GM18505 (cell line): ENCODE results near the gene ZSCAN20.
"Not testable (repeated sequence)": the region's sequence is repeated elsewhere in the genome, so short reads cannot be mapped to it uniquely, and the experiment has no call there.

Source experiments
- ATAC-seq: cut with Tn5 transposase; IDR thresholded peaks from one replicate; pipeline ENCODE4 v1.9.1; 2021; ENCODE audit not compliant: unreplicated experiment
- POLR2A ChIP-seq: IDR thresholded peaks from 4 replicates; pipeline ENCODE4 v1.6.1; 2011; ENCODE audit warnings: borderline replicate concordance; ENCODE audit not compliant: insufficient read depth, insufficient read length; ENCODE audit errors: extremely low read depth

The ZSCAN20 gene

GRCh38 chr1:33473900-33474299 is 1.5 kb downstream of the ZSCAN20 start:
- TF ChIP-seq POLR2A: no peak
- ATAC-seq: no peak

- no peak for TF ChIP-seq POLR2A
- ATAC-seq: no peak
Observed at GRCh38 chr1:33477451-33477850, 5.0 kb downstream of the ZSCAN20 start.

GRCh38 chr1:33482412-33482811 is 10.0 kb downstream of the ZSCAN20 start:
- ATAC-seq: no peak
- TF ChIP-seq POLR2A: no peak

- no peak for TF ChIP-seq POLR2A
- no peak for ATAC-seq
Observed at GRCh38 chr1:33488624-33489023, 16.2 kb downstream of the ZSCAN20 start.

- no peak for TF ChIP-seq POLR2A
- no peak for ATAC-seq
Observed at GRCh38 chr1:33494929-33495328, 22.5 kb downstream of the ZSCAN20 start.

- no peak for TF ChIP-seq POLR2A
- no peak for ATAC-seq
Observed at GRCh38 chr1:33497410-33497809, 25.0 kb downstream of the ZSCAN20 start.

GRCh38 chr1:33500547-33500946 is 28.1 kb downstream of the ZSCAN20 start:
- no peak for ATAC-seq
- no peak for TF ChIP-seq POLR2A

- no peak for TF ChIP-seq POLR2A
- ATAC-seq: no peak
Observed at GRCh38 chr1:33501309-33501708, 28.9 kb downstream of the ZSCAN20 start.

GRCh38 chr1:33501774-33502173 is 29.3 kb downstream of the ZSCAN20 start:
- no peak for ATAC-seq
- TF ChIP-seq POLR2A: no peak

GRCh38 chr1:33502726-33503125 is 30.3 kb downstream of the ZSCAN20 start:
- ATAC-seq: no peak
- TF ChIP-seq POLR2A: no peak

- no peak for ATAC-seq
- no peak for TF ChIP-seq POLR2A
Observed at GRCh38 chr1:33503506-33503905, 31.1 kb downstream of the ZSCAN20 start.

GRCh38 chr1:33507661-33508060 is 35.2 kb downstream of the ZSCAN20 start:
- TF ChIP-seq POLR2A: no peak
- ATAC-seq: no peak

- no peak for TF ChIP-seq POLR2A
- no peak for ATAC-seq
Observed at GRCh38 chr1:33508151-33508550, 35.7 kb downstream of the ZSCAN20 start.

- not testable (repeated sequence) for ATAC-seq
Observed at GRCh38 chr1:33509276-33509675, 36.8 kb downstream of the ZSCAN20 start.

GRCh38 chr1:33512226-33513011 is 40.0 kb downstream of the ZSCAN20 start:
- no peak for TF ChIP-seq POLR2A
- ATAC-seq: no peak
